ENCODE data around the gene DYNC1I1.

Gene DYNC1I1

GRCh38 chr7:95772298-95772770 lies at the start of gene DYNC1I1:
TSS of gene DYNC1I1 (plus strand) at chr7:95772554. CDS start at chr7:95804730, 32,176 bp downstream.
- peak; percentile 71 for DNase-seq

GRCh38 chr7:95723583-95724180 lies 48.7 kb upstream of the DYNC1I1 start:
- DNase-seq: peak; percentile 69

- DNase-seq: peak; percentile 45
Observed at GRCh38 chr7:95725205-95725604, 47.1 kb upstream of the DYNC1I1 start.

GRCh38 chr7:95730493-95731280 lies 41.7 kb upstream of the DYNC1I1 start:
- peak; percentile 65 for DNase-seq

GRCh38 chr7:95736635-95737034 lies 35.7 kb upstream of the DYNC1I1 start:
- no peak for DNase-seq

- peak; percentile 2 for DNase-seq
Observed at GRCh38 chr7:95737828-95738505, 34.4 kb upstream of the DYNC1I1 start.

GRCh38 chr7:95749044-95749443 lies 23.3 kb upstream of the DYNC1I1 start:
- no peak for DNase-seq

GRCh38 chr7:95749515-95749914 lies 22.8 kb upstream of the DYNC1I1 start:
- no peak for DNase-seq

GRCh38 chr7:95753440-95753839 lies 18.9 kb upstream of the DYNC1I1 start:
- DNase-seq: no peak

GRCh38 chr7:95755277-95755934 lies 16.9 kb upstream of the DYNC1I1 start:
- no peak for DNase-seq

- DNase-seq: peak; percentile 94
Observed at GRCh38 chr7:95758187-95758586, 14.2 kb upstream of the DYNC1I1 start.

GRCh38 chr7:95766086-95766485 lies 6.3 kb upstream of the DYNC1I1 start:
- DNase-seq: no peak

- no peak for DNase-seq
Observed at GRCh38 chr7:95766657-95767056, 5.7 kb upstream of the DYNC1I1 start.

GRCh38 chr7:95772771-95773581 lies 622 bp downstream of the DYNC1I1 start:
- no peak for DNase-seq

GRCh38 chr7:95776561-95777185 lies 4.3 kb downstream of the DYNC1I1 start:
- no peak for DNase-seq

GRCh38 chr7:95777269-95777668 lies 4.9 kb downstream of the DYNC1I1 start:
- no peak for DNase-seq

GRCh38 chr7:95780665-95781064 lies 8.3 kb downstream of the DYNC1I1 start:
- DNase-seq: peak; percentile 13

- DNase-seq: peak; percentile 38
Observed at GRCh38 chr7:95781961-95782586, 9.7 kb downstream of the DYNC1I1 start.

- no peak for DNase-seq
Observed at GRCh38 chr7:95784796-95785195, 12.4 kb downstream of the DYNC1I1 start.

GRCh38 chr7:95788258-95788657 lies 15.9 kb downstream of the DYNC1I1 start:
- no peak for DNase-seq

- no peak for DNase-seq
Observed at GRCh38 chr7:95788884-95789283, 16.5 kb downstream of the DYNC1I1 start.

Data from NCI-H2171 treated with DMSO at 0.1 percent for 48 hours (cell line).